ENCODE measurements around the gene JARID2. TPM values are rescaled to one million over a fixed set of nuclear protein-coding genes. Genes with fewer than 3 reads are reported as not detected.
A peak's percentile ranks its signal among the peaks of the same experiment; 100 is the strongest.

The JARID2 gene
- polyA plus RNA-seq, 1 donor (not counting 4 experiments of a cell fraction or from before 2014, with no cell fraction given) = 11.0 TPM

DNA sequence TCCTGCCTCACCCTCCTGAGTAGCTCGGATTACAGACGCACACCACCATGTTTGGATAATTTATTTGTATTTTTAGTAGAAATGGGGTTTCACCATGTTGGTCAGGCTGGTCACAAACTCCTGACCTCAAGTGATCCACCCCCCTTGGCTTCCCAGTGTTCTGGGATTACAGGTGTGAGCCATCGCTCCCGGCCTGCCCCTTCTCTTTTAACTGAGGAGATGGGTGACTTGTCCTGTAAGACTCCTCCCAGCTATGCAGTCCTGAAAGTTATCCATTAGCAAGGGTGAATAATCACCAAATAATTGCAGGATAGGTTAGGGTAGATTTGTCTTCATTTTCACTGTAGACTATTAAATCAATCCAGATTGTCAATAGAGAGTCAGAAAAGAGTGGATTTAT lies 40.5 kb upstream of the JARID2 start:
- Histone ChIP-seq H3K27me3 (ENCODE audit: control insufficient read depth, extremely low read depth, insufficient read depth, low read length) (no peaks in the 10 kb centered on the region), H2AFZ (ENCODE audit: control insufficient read depth, low read length) (no peak overlapping the region), H3K4me3 (ENCODE audit: control insufficient read depth in 2 of 3, extremely low read depth in 1 of 3, insufficient read depth in 2 of 3, low read depth in 1 of 3, low read length in 3 of 3) (no peak overlapping the region), H3K4me1 (ENCODE audit: control insufficient read depth, extremely low read depth, insufficient read depth, low read length) (peaks cover 8% of the 10 kb centered on the region), H3K79me2 (ENCODE audit: control insufficient read depth, insufficient read depth, low read length) (no peaks in the 10 kb centered on the region), H3K27ac (ENCODE audit: control insufficient read depth, insufficient read depth, low read length) (no peak overlapping the region), H3K9me1 (ENCODE audit: control insufficient read depth, extremely low read depth, insufficient read depth, low read length) (no peaks in the 10 kb centered on the region), H3K9me3 (ENCODE audit: control insufficient read depth, low read depth, low read length) (no peaks in the 10 kb centered on the region), H3K4me2 (ENCODE audit: control insufficient read depth, extremely low read depth, insufficient read depth, low read depth, low read length) (no peak overlapping the region), H4K20me1 (ENCODE audit: control insufficient read depth, extremely low read depth, insufficient read depth, low read length) (no peaks in the 10 kb centered on the region), H3K36me3 (ENCODE audit: control insufficient read depth in 2 of 2, extremely low read depth in 1 of 2, insufficient read depth in 2 of 2, low read length in 2 of 2) (no peaks in the 10 kb centered on the region), H3K9ac (ENCODE audit: control insufficient read depth, extremely low read depth, insufficient read depth, low read length) (no peak overlapping the region)
- no peak for FAIRE-seq
- no peak for DNase-seq (ENCODE audit: low read depth, low spot score)
- dilution Hi-C loops (cut with MboI; ENCODE audit: extremely low pct_ligation_motif_present, low sequenced_read_pairs) = no loop called here
- TF ChIP-seq CTCF (optimal IDR thresholded peaks at IDR 0.05 in 1 of 3, IDR thresholded peaks at IDR 0.05 in 1 of 3, conservative IDR thresholded peaks at IDR 0.05 in 1 of 3; ENCODE audit: extremely low read depth in 1 of 3, insufficient read depth in 2 of 3, low read length in 3 of 3) = no peak
- TF ChIP-seq EZH2 (IDR thresholded peaks at IDR 0.05; ENCODE audit: low read length) = no peak

- peak overlapping the region; percentile 66 for H3K27ac ChIP-seq (ENCODE audit: control insufficient read depth, insufficient read depth, low read length)
- dilution Hi-C loops (cut with MboI; ENCODE audit: extremely low pct_ligation_motif_present, low sequenced_read_pairs) = no loop called here
- FAIRE-seq = no peak
Observed at GRCh38 chr6:15206887-15207286, 39.0 kb upstream of the JARID2 start.

More at GRCh38 chr6:15206887-15207286, 39.0 kb upstream of the JARID2 start:
- Histone ChIP-seq H4K20me1 (ENCODE audit: control insufficient read depth, extremely low read depth, insufficient read depth, low read length) (no peaks in the 10 kb centered on the region), H3K9me3 (ENCODE audit: control insufficient read depth, low read depth, low read length) (no peaks in the 10 kb centered on the region), H3K9ac (ENCODE audit: control insufficient read depth, extremely low read depth, insufficient read depth, low read length) (no peak overlapping the region), H3K4me1 (ENCODE audit: control insufficient read depth, extremely low read depth, insufficient read depth, low read length) (peaks cover 8% of the 10 kb centered on the region), H3K79me2 (ENCODE audit: control insufficient read depth, insufficient read depth, low read length) (no peaks in the 10 kb centered on the region), H2AFZ (ENCODE audit: control insufficient read depth, low read length) (no peak overlapping the region), H3K36me3 (ENCODE audit: control insufficient read depth in 2 of 2, extremely low read depth in 1 of 2, insufficient read depth in 2 of 2, low read length in 2 of 2) (no peaks in the 10 kb centered on the region), H3K4me2 (ENCODE audit: control insufficient read depth, extremely low read depth, insufficient read depth, low read depth, low read length) (no peak overlapping the region), H3K27me3 (ENCODE audit: control insufficient read depth, extremely low read depth, insufficient read depth, low read length) (no peaks in the 10 kb centered on the region), H3K4me3 (ENCODE audit: control insufficient read depth in 2 of 3, extremely low read depth in 1 of 3, insufficient read depth in 2 of 3, low read depth in 1 of 3, low read length in 3 of 3) (no peak overlapping the region), H3K9me1 (ENCODE audit: control insufficient read depth, extremely low read depth, insufficient read depth, low read length) (no peaks in the 10 kb centered on the region)
- DNase-seq (ENCODE audit: low read depth, low spot score) = no peak
- TF ChIP-seq EZH2 (IDR thresholded peaks at IDR 0.05; ENCODE audit: low read length) (no peak), CTCF (optimal IDR thresholded peaks at IDR 0.05 in 1 of 3, IDR thresholded peaks at IDR 0.05 in 1 of 3, conservative IDR thresholded peaks at IDR 0.05 in 1 of 3; ENCODE audit: extremely low read depth in 1 of 3, insufficient read depth in 2 of 3, low read length in 3 of 3) (no peak)

All from keratinocyte (primary cell).